HepG2 (cell line): ENCODE results near the gene CAMKMT.

Experiments
- EZH2 ChIP-seq: conservative IDR thresholded peaks from 2 replicates; pipeline ENCODE4 v1.6.1; 2012; ENCODE audit warnings: mild to moderate bottlenecking, low read depth, low read length, moderate library complexity
- FOXJ3 ChIP-seq: sonication (generic); formaldehyde crosslinking; IDR thresholded peaks from 2 replicates; pipeline ENCODE4 v1.4.0; 2020; ENCODE audit warnings: missing genetic modification reagents, mild to moderate bottlenecking, borderline replicate concordance
- MEF2D ChIP-seq: sonication (generic); formaldehyde crosslinking; IDR thresholded peaks from 2 replicates; pipeline ENCODE4 v1.5.1; 2020; ENCODE audit warnings: mild to moderate bottlenecking, missing genetic modification reagents
- MTA3 ChIP-seq: sonication (generic); formaldehyde crosslinking; IDR thresholded peaks from 2 replicates; pipeline ENCODE4 v1.4.0; 2020; ENCODE audit warnings: missing genetic modification reagents
- PHF20 ChIP-seq: sonication (generic); formaldehyde crosslinking; IDR thresholded peaks from 2 replicates; pipeline ENCODE4 v1.5.0; 2020; ENCODE audit warnings: mild to moderate bottlenecking, missing genetic modification reagents
- POLR2G ChIP-seq: fragments of 200-400 bp; formaldehyde crosslinking; IDR thresholded peaks from 2 replicates; pipeline ENCODE4 v1.6.1; 2018; ENCODE audit warnings: mild to moderate bottlenecking, low read depth, low read length, moderate library complexity
- ZFP37 ChIP-seq: sonication (generic); formaldehyde crosslinking; IDR thresholded peaks from 2 replicates; pipeline ENCODE4 v1.4.0; 2020; ENCODE audit warnings: missing genetic modification reagents, borderline replicate concordance
- TF ChIP-seq, protein P1 (sequence below): sonication (generic); formaldehyde crosslinking; IDR thresholded peaks from 2 replicates; pipeline ENCODE4 v1.5.0; 2020; ENCODE audit warnings: mild to moderate bottlenecking, missing genetic modification reagents, moderate library complexity

DNA sequence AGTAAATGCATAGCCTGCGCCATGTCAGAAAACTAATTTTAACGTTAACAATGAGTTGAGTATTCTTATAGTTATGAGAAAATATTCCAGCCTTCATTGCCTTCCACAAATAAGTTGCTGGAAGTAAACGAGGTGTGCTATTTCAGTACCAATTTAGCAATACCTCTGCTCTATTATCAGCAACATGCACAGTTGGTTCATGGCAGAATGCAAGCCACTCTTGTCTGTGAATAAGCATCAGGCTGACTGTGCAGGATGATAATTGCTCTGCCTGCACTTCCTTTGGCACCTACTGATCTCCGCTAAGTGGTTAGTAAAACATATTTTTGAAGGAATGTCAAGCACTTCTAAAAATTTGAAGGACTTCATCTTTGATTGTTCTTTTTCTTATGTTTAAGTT, 317.8 kb downstream of the CAMKMT start:
- no peak for TF ChIP-seq POLR2G
- TF ChIP-seq, protein P1, sequence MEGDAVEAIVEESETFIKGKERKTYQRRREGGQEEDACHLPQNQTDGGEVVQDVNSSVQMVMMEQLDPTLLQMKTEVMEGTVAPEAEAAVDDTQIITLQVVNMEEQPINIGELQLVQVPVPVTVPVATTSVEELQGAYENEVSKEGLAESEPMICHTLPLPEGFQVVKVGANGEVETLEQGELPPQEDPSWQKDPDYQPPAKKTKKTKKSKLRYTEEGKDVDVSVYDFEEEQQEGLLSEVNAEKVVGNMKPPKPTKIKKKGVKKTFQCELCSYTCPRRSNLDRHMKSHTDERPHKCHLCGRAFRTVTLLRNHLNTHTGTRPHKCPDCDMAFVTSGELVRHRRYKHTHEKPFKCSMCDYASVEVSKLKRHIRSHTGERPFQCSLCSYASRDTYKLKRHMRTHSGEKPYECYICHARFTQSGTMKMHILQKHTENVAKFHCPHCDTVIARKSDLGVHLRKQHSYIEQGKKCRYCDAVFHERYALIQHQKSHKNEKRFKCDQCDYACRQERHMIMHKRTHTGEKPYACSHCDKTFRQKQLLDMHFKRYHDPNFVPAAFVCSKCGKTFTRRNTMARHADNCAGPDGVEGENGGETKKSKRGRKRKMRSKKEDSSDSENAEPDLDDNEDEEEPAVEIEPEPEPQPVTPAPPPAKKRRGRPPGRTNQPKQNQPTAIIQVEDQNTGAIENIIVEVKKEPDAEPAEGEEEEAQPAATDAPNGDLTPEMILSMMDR (CRISPR knock-in tag): no peak
- no peak for TF ChIP-seq ZFP37
- no peak for TF ChIP-seq MEF2D (CRISPR knock-in tag)
- TF ChIP-seq MTA3 (CRISPR knock-in tag): no peak
- no peak for TF ChIP-seq EZH2
- TF ChIP-seq FOXJ3 (CRISPR knock-in tag): no peak
- no peak for TF ChIP-seq PHF20 (CRISPR knock-in tag)
